Ishikawa (cell line): ENCODE measurements around the gene PTPN13.

Experiments
- CREB1 ChIP-seq: IDR thresholded peaks from 2 replicates; pipeline ENCODE4 v1.6.1; 2012; ENCODE audit warnings: low read depth
- EGR1 ChIP-seq: IDR thresholded peaks from 2 replicates; pipeline ENCODE4 v1.6.1; 2012
- EP300 ChIP-seq: IDR thresholded peaks from 2 replicates; pipeline ENCODE4 v1.6.1; 2012; ENCODE audit warnings: borderline replicate concordance
- FOXM1 ChIP-seq: IDR thresholded peaks from 2 replicates; pipeline ENCODE4 v1.6.1; 2012; ENCODE audit warnings: low read depth, borderline replicate concordance
- NFIC ChIP-seq: IDR thresholded peaks from 2 replicates; pipeline ENCODE4 v1.6.1; 2012
- RAD21 ChIP-seq: IDR thresholded peaks from 2 replicates; pipeline ENCODE4 v1.6.1; 2012; ENCODE audit warnings: low read depth
- TAF1 ChIP-seq: IDR thresholded peaks from 2 replicates; pipeline ENCODE4 v1.6.1; 2012; ENCODE audit warnings: low read depth, mild to moderate bottlenecking
- TCF12 ChIP-seq: IDR thresholded peaks from 2 replicates; pipeline ENCODE4 v1.6.1; 2012; ENCODE audit warnings: low read depth
- TEAD4 ChIP-seq: IDR thresholded peaks from 2 replicates; pipeline ENCODE4 v1.6.1; 2012
- USF1 ChIP-seq: IDR thresholded peaks from 2 replicates; pipeline ENCODE4 v1.6.1; 2012
- YY1 ChIP-seq: IDR thresholded peaks from 2 replicates; pipeline ENCODE4 v1.6.1; 2012; ENCODE audit warnings: low read depth
- ZBTB7A ChIP-seq: IDR thresholded peaks from 2 replicates; pipeline ENCODE4 v1.6.1; 2012; ENCODE audit warnings: low read depth
- TF ChIP-seq, protein P1 (sequence below): IDR thresholded peaks from 2 replicates; pipeline ENCODE4 v1.6.1; 2012
- TF ChIP-seq, protein P2 (sequence below): IDR thresholded peaks from 2 replicates; pipeline ENCODE4 v1.6.1; 2012; ENCODE audit warnings: low read depth, mild to moderate bottlenecking

The PTPN13 gene, protein sequence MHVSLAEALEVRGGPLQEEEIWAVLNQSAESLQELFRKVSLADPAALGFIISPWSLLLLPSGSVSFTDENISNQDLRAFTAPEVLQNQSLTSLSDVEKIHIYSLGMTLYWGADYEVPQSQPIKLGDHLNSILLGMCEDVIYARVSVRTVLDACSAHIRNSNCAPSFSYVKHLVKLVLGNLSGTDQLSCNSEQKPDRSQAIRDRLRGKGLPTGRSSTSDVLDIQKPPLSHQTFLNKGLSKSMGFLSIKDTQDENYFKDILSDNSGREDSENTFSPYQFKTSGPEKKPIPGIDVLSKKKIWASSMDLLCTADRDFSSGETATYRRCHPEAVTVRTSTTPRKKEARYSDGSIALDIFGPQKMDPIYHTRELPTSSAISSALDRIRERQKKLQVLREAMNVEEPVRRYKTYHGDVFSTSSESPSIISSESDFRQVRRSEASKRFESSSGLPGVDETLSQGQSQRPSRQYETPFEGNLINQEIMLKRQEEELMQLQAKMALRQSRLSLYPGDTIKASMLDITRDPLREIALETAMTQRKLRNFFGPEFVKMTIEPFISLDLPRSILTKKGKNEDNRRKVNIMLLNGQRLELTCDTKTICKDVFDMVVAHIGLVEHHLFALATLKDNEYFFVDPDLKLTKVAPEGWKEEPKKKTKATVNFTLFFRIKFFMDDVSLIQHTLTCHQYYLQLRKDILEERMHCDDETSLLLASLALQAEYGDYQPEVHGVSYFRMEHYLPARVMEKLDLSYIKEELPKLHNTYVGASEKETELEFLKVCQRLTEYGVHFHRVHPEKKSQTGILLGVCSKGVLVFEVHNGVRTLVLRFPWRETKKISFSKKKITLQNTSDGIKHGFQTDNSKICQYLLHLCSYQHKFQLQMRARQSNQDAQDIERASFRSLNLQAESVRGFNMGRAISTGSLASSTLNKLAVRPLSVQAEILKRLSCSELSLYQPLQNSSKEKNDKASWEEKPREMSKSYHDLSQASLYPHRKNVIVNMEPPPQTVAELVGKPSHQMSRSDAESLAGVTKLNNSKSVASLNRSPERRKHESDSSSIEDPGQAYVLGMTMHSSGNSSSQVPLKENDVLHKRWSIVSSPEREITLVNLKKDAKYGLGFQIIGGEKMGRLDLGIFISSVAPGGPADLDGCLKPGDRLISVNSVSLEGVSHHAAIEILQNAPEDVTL (N-terminal part only)

DNA sequence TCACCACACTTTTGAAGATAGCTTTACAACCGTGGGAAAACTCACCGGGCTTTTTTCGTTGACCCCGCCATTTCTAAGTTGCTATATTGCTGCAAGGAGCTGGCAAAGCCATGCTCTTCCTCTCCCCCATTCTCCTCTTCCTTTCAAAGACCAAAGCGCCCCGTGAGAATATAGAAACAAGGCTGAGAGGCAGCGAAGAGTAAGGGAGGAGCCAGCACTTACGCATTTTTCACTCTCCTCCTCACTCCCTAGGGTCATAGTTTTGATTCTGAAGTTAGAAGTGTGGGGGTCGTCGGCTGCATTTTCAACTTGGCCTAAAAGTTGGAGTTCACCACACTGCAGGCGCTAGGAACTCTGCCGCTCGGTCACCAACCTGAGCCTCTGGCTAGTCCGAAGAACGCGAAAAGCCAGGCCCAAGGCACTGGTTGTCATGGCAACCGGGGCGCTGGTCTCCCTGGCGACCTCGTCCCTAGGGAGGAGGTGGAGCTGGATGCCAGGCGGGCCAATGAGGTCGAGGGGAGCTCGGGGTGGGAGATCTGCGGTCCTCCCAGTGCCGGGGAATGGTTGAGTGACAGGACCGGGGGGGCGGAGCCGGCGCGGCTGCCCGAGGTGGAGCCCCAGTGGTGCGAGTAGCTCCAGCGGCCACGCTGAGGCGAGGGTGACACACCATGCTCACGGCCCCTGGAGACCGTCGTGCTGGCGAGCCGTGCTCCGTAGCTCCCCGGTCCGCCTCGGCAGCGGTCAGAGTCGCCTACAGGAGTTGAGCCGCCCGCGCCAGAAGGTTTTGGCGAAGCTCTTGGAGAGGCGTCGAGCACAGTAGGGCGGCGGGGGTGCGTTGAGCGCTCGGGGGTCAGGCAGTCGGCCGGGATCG lies at the start of gene PTPN13:
PTPN13 (plus strand) TSS at position 628 of the 871 bp plus-strand sequence. CDS start 40,942 bp downstream, outside the sequence.
- TF ChIP-seq FOXM1 (peak; percentile 84), TAF1 (peak; percentile 74; the same call in 1 of the 2 replicates), TCF12 (no peak), EGR1 (0 out of 2 replicates have a peak, but pooled peaks have one; percentile 19)
- TF ChIP-seq, protein P1, sequence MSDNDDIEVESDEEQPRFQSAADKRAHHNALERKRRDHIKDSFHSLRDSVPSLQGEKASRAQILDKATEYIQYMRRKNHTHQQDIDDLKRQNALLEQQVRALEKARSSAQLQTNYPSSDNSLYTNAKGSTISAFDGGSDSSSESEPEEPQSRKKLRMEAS: peak; percentile 89

GRCh38 chr4:86547140-86547539 lies 47.0 kb upstream of the PTPN13 start:
- TF ChIP-seq, protein P1: no peak
- TF ChIP-seq NFIC: no peak
- TF ChIP-seq TAF1: no peak

GRCh38 chr4:86549163-86549788 lies 44.8 kb upstream of the PTPN13 start:
- TF ChIP-seq USF1 (no peak), ZBTB7A (no peak), RAD21 (no peak)

- TF ChIP-seq TEAD4 (no peak), TAF1 (no peak), ZBTB7A (no peak), USF1 (no peak), TCF12 (no peak), RAD21 (no peak), NFIC (no peak)
- TF ChIP-seq, protein P1: no peak
These were observed 42.7 kb upstream of the PTPN13 start for GRCh38 chr4:86551387-86551786.

GRCh38 chr4:86554646-86555045 lies 39.5 kb upstream of the PTPN13 start:
- TF ChIP-seq RAD21: no peak
- TF ChIP-seq TCF12: no peak
- no peak for TF ChIP-seq YY1
- no peak for TF ChIP-seq EP300
- TF ChIP-seq FOXM1: no peak
- TF ChIP-seq, protein P2, sequence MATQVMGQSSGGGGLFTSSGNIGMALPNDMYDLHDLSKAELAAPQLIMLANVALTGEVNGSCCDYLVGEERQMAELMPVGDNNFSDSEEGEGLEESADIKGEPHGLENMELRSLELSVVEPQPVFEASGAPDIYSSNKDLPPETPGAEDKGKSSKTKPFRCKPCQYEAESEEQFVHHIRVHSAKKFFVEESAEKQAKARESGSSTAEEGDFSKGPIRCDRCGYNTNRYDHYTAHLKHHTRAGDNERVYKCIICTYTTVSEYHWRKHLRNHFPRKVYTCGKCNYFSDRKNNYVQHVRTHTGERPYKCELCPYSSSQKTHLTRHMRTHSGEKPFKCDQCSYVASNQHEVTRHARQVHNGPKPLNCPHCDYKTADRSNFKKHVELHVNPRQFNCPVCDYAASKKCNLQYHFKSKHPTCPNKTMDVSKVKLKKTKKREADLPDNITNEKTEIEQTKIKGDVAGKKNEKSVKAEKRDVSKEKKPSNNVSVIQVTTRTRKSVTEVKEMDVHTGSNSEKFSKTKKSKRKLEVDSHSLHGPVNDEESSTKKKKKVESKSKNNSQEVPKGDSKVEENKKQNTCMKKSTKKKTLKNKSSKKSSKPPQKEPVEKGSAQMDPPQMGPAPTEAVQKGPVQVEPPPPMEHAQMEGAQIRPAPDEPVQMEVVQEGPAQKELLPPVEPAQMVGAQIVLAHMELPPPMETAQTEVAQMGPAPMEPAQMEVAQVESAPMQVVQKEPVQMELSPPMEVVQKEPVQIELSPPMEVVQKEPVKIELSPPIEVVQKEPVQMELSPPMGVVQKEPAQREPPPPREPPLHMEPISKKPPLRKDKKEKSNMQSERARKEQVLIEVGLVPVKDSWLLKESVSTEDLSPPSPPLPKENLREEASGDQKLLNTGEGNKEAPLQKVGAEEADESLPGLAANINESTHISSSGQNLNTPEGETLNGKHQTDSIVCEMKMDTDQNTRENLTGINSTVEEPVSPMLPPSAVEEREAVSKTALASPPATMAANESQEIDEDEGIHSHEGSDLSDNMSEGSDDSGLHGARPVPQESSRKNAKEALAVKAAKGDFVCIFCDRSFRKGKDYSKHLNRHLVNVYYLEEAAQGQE: no peak
- TF ChIP-seq TAF1: no peak
- TF ChIP-seq USF1: no peak
- no peak for TF ChIP-seq CREB1
- TF ChIP-seq TEAD4: no peak
- TF ChIP-seq, protein P1: no peak
- TF ChIP-seq NFIC: no peak
- no peak for TF ChIP-seq EGR1
- TF ChIP-seq ZBTB7A: no peak
